T47D (cell line): ENCODE results near the gene CXXC1.
"Not testable (repeated sequence)": the region's sequence is repeated elsewhere in the genome, so short reads cannot be mapped to it uniquely, and the experiment has no call there.

Experiments
- DNase-seq, 2 experiments: peaks; one replicate each; pipeline versions ENCODE4 v3.0.0 to v3.0.0-alpha.2; 2011 to 2012; ENCODE audit warnings: low read depth in 1 of 2, low spot score in 1 of 2
- JUND ChIP-seq: IDR thresholded peaks from 2 replicates; pipeline ENCODE4 v1.6.1; 2012; ENCODE audit warnings: low read depth
- in situ Hi-C: cut with HindIII; loops from 2 replicates; pipeline ENCODE4 v1.10.0; 2016; ENCODE audit warnings: low sequenced_read_pairs, low pct_unique_long_range_greater_than_20kb

CXXC1 gene

GRCh38 chr18:50310080-50310479 lies 22.6 kb upstream of the CXXC1 start:
- in situ Hi-C loops = no loop called here
- DNase-seq = no peak
- TF ChIP-seq JUND = no peak

DNA sequence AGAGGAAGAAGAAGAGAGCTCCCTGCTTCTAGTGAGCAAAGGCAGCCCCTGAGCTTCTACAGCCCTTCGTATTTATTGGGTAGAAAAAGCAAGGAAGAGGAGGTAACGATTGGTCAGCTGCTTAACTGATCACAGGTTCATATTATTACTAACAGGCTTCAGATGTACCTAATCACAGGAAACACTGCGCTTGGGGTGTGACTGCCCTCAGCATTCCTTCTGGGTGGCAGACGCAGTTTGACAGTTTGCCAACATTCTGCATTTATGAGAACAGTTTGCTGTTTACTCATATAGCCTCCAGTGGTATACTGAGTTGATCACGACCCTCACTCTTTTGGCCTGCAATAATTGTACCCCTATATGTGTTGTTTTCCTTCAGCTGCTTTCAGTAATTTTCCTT lies 21.4 kb upstream of the CXXC1 start:
- DNase-seq, in situ Hi-C loops: not testable (repeated sequence)

DNA sequence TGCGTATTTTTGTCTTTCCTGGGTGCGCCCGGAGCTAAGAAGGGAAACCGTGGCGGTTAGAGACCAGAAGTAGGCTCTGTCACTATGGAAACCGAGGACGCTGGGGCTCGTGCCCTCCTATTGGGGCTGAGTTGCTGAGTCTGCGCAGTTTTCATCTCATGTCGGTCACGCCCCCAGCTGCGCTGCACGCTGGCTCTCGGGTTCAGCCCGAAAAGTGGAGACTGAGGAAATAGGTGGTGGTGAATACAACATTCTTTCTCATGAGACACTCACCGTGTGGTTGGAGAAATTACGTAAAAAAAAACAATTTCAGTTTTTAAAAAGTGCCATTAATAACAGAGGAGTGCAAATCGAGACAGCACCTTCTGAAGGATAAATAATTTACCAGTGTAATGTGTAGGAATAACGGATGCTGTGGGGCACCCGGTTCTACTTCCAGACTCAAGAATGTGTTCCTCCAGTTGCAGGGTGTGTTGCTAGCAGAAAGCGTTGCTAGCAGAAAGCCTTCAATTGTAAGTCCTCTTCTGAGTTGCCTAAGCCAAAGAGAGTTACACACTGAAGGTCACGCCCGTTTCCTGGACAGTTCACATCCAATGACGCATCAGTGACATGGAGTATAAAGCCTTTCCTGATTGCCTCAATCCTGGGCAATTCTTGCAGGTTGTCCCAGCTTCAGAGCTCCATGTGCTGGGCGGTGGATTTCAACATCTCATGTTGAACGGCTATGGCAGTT lies 20.4 kb upstream of the CXXC1 start:
- peak; percentile 80 to 87 for DNase-seq
- in situ Hi-C loops = no loop called here
- TF ChIP-seq JUND = no peak

GRCh38 chr18:50307400-50307737 lies 19.9 kb upstream of the CXXC1 start:
- TF ChIP-seq JUND = no peak
- in situ Hi-C loops = no loop called here
- no peak for DNase-seq

DNA sequence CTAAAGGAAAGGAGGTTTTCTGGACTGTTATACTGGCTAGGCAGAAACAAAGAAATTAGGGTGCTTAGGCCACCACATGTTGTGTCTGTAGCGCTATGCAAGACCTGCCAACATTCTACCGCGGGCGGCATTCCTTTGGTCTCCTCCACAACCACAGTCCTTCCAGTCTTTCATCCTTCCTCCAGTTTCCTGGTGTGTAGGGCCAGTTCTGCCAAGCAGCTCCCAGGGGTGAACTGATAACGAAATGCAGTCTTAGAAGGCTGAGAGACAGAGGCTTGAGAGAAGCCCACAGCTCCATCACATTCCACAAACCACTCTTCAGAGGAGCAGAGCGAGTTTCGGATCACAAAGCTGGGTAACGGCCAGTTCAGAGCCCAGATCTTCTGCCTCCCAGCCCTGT lies 19.5 kb upstream of the CXXC1 start:
- DNase-seq = peak in 1 of 2 experiments; percentile 12
- in situ Hi-C loops = no loop called here

GRCh38 chr18:50301074-50301473 lies 13.6 kb upstream of the CXXC1 start:
- no peak for DNase-seq
- TF ChIP-seq JUND = no peak
- in situ Hi-C loops = no loop called here

More for the DNA sequence above, 19.5 kb upstream of the CXXC1 start:
- no peak for TF ChIP-seq JUND

DNA sequence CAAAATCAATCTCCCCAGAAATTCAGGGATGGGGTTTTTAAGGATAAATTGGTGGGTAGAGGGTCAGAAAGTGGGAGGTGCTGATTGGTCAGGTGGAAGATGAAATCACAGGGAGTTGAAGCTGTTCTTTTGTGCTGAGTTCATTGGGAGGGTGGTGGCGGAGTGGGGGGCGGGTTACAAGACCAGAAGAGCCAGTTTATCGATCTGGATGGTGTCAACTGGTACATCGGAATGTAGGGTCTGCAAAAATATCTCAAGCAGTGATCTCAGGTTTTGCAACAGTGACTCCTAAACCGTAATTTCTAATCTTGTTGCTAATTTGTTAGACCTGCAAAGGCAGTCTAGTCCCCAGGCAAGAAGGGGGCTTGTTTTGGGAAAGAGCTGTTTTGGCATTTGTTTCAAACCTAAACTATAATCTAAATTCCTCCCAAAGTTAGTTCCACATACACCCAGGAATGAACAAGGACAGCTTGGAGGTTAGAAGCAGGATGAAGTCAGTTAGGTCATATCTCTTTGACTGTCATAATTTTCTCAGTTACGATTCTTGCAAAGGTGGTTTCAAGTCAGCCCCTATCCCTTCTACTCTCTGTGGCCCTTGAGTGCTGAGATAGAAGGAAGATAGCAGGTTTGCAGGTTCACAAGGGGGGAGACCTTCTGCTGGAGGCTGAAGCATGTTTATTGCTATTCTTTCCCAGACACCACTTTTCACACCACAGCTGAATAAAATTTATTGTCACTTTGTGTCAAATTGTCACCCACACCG lies 12.3 kb upstream of the CXXC1 start:
- in situ Hi-C loops = no loop called here
- TF ChIP-seq JUND = no peak
- DNase-seq = no peak

- TF ChIP-seq JUND = no peak
Observed at GRCh38 chr18:50298443-50299284, 11.2 kb upstream of the CXXC1 start.

DNA sequence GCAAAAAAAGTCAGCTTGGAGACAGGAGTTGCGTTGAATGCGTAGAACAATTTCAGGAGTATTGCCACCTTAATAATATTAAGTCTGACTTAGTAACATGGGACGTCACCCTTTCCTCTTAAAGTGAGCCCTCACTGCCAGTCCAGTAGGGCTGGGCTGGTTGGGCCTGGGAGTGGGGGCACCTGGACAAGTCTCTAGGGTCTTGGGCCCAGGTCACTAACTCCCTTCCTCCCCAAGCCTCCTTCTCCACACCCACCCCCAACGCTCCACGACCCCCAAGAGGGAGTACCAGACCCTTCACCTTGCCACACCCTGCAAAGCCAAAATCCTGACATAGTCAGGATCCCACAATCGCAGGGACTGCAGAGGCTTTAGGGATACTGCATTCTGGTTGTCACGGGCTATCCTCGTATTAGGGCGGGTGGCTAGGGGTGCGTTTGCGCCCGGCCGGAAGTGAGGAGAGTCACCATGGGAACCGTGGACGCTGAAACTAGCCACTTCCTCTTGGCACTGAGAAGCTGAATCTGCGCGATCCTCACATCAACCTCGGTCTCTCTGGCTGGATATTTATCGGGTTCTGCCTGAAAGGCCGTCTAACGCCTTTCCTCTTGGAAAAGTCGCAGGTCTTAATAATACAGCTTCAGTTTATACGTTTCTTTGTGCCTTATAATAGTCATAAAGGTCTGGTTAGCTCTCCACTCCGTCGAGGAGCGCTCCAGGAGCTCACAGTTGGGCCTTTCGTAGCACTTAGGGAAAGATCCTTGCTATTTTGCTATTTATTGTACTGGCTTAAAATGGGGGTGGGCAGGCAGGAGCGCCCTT lies 10.3 kb upstream of the CXXC1 start:
- in situ Hi-C loops = no loop called here
- TF ChIP-seq JUND = no peak
- no peak for DNase-seq

More at GRCh38 chr18:50298443-50299284, 11.2 kb upstream of the CXXC1 start:
- in situ Hi-C loops = no loop called here
- DNase-seq = no peak

DNA sequence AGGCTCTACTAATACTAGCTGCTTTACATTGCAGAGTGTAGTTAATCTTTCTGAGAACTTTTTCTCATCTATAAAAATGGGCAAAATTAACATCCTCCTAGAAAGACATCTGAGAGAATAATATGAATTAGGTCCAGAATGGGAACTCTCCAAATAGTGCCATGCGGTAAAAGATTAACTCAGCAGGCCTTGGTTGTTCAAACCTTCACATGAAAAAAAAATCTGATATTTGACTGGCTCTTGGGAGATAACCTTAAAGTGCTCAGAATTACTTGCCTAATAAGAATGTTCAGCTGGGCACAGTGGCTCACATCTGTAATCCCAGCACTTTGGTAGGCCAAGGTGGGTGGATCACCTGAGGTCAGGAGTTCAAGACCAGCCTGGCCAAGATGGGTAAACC lies 5.5 kb upstream of the CXXC1 start:
- DNase-seq = no peak
- in situ Hi-C loops = no loop called here
- no peak for TF ChIP-seq JUND

DNA sequence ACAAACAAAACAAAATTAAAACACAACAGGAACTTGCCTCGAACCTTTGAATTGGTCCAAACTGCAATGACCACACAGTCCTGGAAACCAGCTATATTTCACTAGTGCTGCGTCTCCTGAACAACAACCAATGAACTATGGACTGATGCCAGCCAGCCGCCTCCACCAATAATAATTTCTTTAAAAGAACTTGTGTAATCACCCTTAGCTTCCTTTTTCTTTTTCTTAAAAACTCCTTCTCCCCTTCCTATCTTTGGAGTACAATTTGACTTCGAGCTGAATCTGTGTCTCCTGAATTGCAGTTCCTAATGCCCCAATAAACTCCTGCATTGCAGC lies 1.6 kb upstream of the CXXC1 start:
- no peak for TF ChIP-seq JUND
- in situ Hi-C loops = no loop called here
- no peak for DNase-seq

DNA sequence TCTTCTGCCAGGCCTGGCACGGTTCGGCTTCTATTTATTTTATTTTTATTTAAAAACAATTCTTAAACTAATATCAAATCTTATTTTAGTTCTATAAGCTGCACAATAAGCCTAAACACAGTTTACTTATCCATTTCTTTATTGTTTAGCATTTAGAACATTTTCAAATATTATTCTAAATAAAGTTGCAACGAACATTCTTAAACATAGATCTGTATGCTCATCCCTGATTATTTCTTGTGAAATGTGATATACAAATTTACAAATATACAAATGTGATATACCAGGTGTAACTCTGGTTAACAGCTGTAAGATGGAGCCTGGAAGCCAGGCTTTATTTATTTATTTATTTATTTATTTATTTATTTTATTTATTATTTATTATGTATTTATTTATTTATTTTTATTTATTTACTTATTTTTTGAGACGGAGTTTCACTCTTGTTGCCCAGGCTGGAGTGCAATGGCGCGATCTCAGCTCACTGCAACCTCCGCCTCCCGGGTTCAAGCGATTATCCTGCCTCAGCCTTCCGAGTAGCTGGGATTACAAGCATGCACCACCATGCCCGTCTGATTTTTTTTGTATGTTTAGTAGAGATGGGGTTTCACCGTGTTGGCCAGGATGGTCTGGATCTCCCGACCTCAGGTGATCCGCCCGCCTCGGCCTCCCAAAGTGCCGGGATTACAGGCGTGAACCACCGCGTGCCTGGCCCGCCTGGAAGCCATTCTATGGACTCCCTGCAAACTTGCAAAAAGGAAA lies 1.0 kb upstream of the CXXC1 start:
- in situ Hi-C loops, DNase-seq: not testable (repeated sequence)
